OCI-LY1 (cell line): ENCODE results near the gene UGT1A5.

ENCODE experiments used
- EZH2 ChIP-seq: fragments of 200-600 bp; sonication (generic), shearing (Covaris generic); IDR thresholded peaks from 2 replicates; pipeline ENCODE4 v1.8.0; 2017; ENCODE audit warnings: borderline replicate concordance, mixed run types, mild to moderate bottlenecking, antibody characterized with exemption, low read length, moderate library complexity, mixed read lengths
- TF ChIP-seq, protein P1 (sequence below): fragments of 200-600 bp; sonication (generic), shearing (Covaris generic); IDR thresholded peaks from 2 replicates; pipeline ENCODE4 v1.5.1; 2017; ENCODE audit warnings: mild to moderate bottlenecking, antibody characterized with exemption, low read length, moderate library complexity, mixed read lengths

DNA sequence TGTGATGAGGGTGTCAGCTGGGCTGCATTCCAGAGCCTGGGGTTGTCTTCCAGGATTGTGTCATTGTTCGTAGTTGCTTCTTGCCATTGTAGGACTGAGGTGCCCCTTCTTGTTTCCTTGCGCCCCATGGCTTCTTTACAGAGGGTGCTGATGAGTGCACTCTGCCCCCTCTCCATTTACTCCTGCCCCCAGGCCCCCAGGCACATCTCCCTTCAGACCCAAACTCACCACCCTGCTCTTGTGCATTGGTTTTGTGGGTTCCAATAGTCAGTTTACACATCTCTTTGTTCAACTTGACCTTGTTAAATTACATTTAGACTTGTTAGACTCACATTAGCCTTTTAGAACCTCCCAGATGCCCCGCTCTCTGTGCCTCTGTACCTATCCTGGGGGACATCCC is 108.5 kb downstream of the UGT1A5 start:
- TF ChIP-seq, protein P1, sequence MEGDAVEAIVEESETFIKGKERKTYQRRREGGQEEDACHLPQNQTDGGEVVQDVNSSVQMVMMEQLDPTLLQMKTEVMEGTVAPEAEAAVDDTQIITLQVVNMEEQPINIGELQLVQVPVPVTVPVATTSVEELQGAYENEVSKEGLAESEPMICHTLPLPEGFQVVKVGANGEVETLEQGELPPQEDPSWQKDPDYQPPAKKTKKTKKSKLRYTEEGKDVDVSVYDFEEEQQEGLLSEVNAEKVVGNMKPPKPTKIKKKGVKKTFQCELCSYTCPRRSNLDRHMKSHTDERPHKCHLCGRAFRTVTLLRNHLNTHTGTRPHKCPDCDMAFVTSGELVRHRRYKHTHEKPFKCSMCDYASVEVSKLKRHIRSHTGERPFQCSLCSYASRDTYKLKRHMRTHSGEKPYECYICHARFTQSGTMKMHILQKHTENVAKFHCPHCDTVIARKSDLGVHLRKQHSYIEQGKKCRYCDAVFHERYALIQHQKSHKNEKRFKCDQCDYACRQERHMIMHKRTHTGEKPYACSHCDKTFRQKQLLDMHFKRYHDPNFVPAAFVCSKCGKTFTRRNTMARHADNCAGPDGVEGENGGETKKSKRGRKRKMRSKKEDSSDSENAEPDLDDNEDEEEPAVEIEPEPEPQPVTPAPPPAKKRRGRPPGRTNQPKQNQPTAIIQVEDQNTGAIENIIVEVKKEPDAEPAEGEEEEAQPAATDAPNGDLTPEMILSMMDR: no peak
- TF ChIP-seq EZH2: no peak
